OCI-LY3 (cell line): Measurements from ENCODE around the gene DIP2C.

Experiments used
- H2AFZ ChIP-seq: fragments of 200-600, 300-600 bp; shearing (Covaris generic); 2 replicates; pipeline ENCODE4 v1.6.0; 2014; ENCODE audit warnings: antibody characterized with exemption, low read depth, low read length
- H3K27ac ChIP-seq: fragments of 200-600, 300-600 bp; sonication (generic); 2 replicates; pipeline ENCODE4 v1.5.1; 2014; ENCODE audit warnings: mild to moderate bottlenecking, low read length, moderate library complexity, mixed read lengths
- H3K27me3 ChIP-seq: fragments of 200-600, 300-600 bp; sonication (generic); 2 replicates; pipeline ENCODE4 v1.6.1; 2014; ENCODE audit warnings: low read depth, low read length, mixed read lengths
- H3K36me3 ChIP-seq: fragments of 200-600, 300-600 bp; sonication (generic); replicated peaks from 2 replicates; pipeline ENCODE3; 2014; ENCODE audit warnings: low read depth, low read length, mixed read lengths
- H3K4me1 ChIP-seq: fragments of 300-600, 200-600 bp; sonication (generic); 2 replicates; pipeline ENCODE4 v1.6.1; 2014; ENCODE audit warnings: low read length, mixed read lengths
- H3K4me2 ChIP-seq: fragments of 200-600, 300-600 bp; sonication (generic); 2 replicates; pipeline ENCODE4 v1.6.1; 2014; ENCODE audit warnings: low read length, mixed read lengths
- H3K4me3 ChIP-seq: fragments of 300-600, 200-600 bp; sonication (generic); 2 replicates; pipeline ENCODE4 v1.5.1; 2014; ENCODE audit warnings: antibody characterized with exemption, mild to moderate bottlenecking, low read length, moderate library complexity
- H3K79me2 ChIP-seq: fragments of 300-600, 200-600 bp; shearing (Covaris generic); 2 replicates; pipeline ENCODE4 v1.6.1; 2014; ENCODE audit warnings: mild to moderate bottlenecking, low read length, mixed read lengths
- H3K9ac ChIP-seq: fragments of 300-600, 200-600 bp; shearing (Covaris generic); 2 replicates; pipeline ENCODE4 v1.6.0; 2014; ENCODE audit warnings: mild to moderate bottlenecking, low read length, moderate library complexity
- H3K9me3 ChIP-seq: fragments of 200-600, 300-600 bp; shearing (Covaris generic); 2 replicates; pipeline ENCODE4 v1.6.1; 2014; ENCODE audit warnings: low read length, mixed read lengths; ENCODE audit not compliant: insufficient read depth
- H4K20me1 ChIP-seq: fragments of 200-600, 300-600 bp; sonication (generic); 2 replicates; pipeline ENCODE4 v1.6.1; 2016; ENCODE audit warnings: low read length, mixed read lengths; ENCODE audit not compliant: insufficient read depth
- CTCF ChIP-seq: fragments of 200-600, 300-600 bp; sonication (generic); IDR thresholded peaks from 2 replicates; pipeline ENCODE4 v1.5.1; 2014; ENCODE audit warnings: antibody characterized with exemption, low read length, low read depth
- EZH2phosphoT487 ChIP-seq: fragments of 200-600 bp; shearing (Covaris generic); IDR thresholded peaks from 2 replicates; pipeline ENCODE4 v1.6.1; 2018; ENCODE audit warnings: antibody characterized with exemption, mixed run types, low read depth

Gene DIP2C

GRCh38 chr10:627032-627992, 62.2 kb downstream of the DIP2C start:
- Histone ChIP-seq H3K27me3 (peaks cover 7% of the 10 kb centered on the region; the same call in 1 of the 2 replicates), H4K20me1 (peaks cover 5% of the 10 kb centered on the region; the same call in 1 of the 2 replicates), H3K4me1 (no peaks in the 10 kb centered on the region), H3K79me2 (no peaks in the 10 kb centered on the region), H3K36me3 (no peaks in the 10 kb centered on the region), H3K9me3 (no peaks in the 10 kb centered on the region), H3K4me3 (no peak overlapping the region), H2AFZ (no peak overlapping the region), H3K9ac (no peak overlapping the region), H3K27ac (no peak overlapping the region), H3K4me2 (no peak overlapping the region)
- TF ChIP-seq CTCF (no peak), EZH2phosphoT487 (no peak)

- H4K20me1 ChIP-seq = peaks cover 12% of the 10 kb centered on the region
- no peak overlapping the region for H3K4me3 ChIP-seq
- H3K79me2 ChIP-seq = no peaks in the 10 kb centered on the region
- no peak overlapping the region for H3K9ac ChIP-seq
- no peaks in the 10 kb centered on the region for H3K36me3 ChIP-seq
- no peak overlapping the region for H2AFZ ChIP-seq
- no peaks in the 10 kb centered on the region for H3K9me3 ChIP-seq
- peaks cover under 1% of the 10 kb centered on the region; the same call in 1 of the 2 replicates for H3K4me1 ChIP-seq
- H3K27me3 ChIP-seq = peaks cover 16% of the 10 kb centered on the region
- no peak for TF ChIP-seq EZH2phosphoT487
- TF ChIP-seq CTCF = no peak
- no peak overlapping the region for H3K4me2 ChIP-seq
- H3K27ac ChIP-seq = no peak overlapping the region
Observed at GRCh38 chr10:625751-626711, 63.4 kb downstream of the DIP2C start.

GRCh38 chr10:625333-625696, 64.2 kb downstream of the DIP2C start:
- H3K27me3 ChIP-seq = peaks cover 20% of the 10 kb centered on the region
- H3K4me1 ChIP-seq = peaks cover 8% of the 10 kb centered on the region
- no peak overlapping the region for H3K4me3 ChIP-seq
- no peak overlapping the region for H2AFZ ChIP-seq
- no peaks in the 10 kb centered on the region for H3K79me2 ChIP-seq
- H3K27ac ChIP-seq = no peak overlapping the region
- no peaks in the 10 kb centered on the region for H3K9me3 ChIP-seq
- H3K9ac ChIP-seq = no peak overlapping the region
- peaks cover 17% of the 10 kb centered on the region for H4K20me1 ChIP-seq
- no peak for TF ChIP-seq CTCF
- TF ChIP-seq EZH2phosphoT487 = no peak
- no peaks in the 10 kb centered on the region for H3K36me3 ChIP-seq
- no peak overlapping the region for H3K4me2 ChIP-seq
